Neural cell (in vitro differentiated cells): ENCODE measurements around the gene APH1A. TPM values are rescaled to one million over a fixed set of nuclear protein-coding genes. Genes with fewer than 3 reads are reported as not detected.

ENCODE experiments used
- H2AFZ ChIP-seq: fragments of 200-600, 300-800 bp; sonication (generic), shearing (Covaris generic); 2 replicates; pipeline ENCODE4 v1.6.0; 2014; ENCODE audit warnings: low read depth, mild to moderate bottlenecking, antibody characterized with exemption, low read length, moderate library complexity
- H3F3A ChIP-seq: fragments of 200-600 bp; shearing (Covaris generic); 2 replicates; pipeline ENCODE4 v1.6.1; 2016; ENCODE audit warnings: mild to moderate bottlenecking, moderate library complexity, mixed read lengths, antibody characterized with exemption, low read length; ENCODE audit not compliant: insufficient read depth, poor library complexity, severe bottlenecking
- H3K27ac ChIP-seq: fragments of 200-600, 300-800 bp; sonication (generic), shearing (Covaris generic); 2 replicates; pipeline ENCODE4 v1.5.1; 2014; ENCODE audit warnings: mild to moderate bottlenecking, low read length, moderate library complexity
- H3K27me3 ChIP-seq: fragments of 300-800, 200-600 bp; sonication (generic), shearing (Covaris generic); 2 replicates; pipeline ENCODE4 v1.6.0; 2014; ENCODE audit warnings: mild to moderate bottlenecking, low read depth, low read length, moderate library complexity; ENCODE audit not compliant: insufficient read depth
- H3K36me3 ChIP-seq: fragments of 300-800, 200-600 bp; sonication (generic), shearing (Covaris generic); 2 replicates; pipeline ENCODE4 v1.5.1; 2014; ENCODE audit warnings: mild to moderate bottlenecking, antibody characterized with exemption, low read length, moderate library complexity; ENCODE audit not compliant: insufficient read depth
- H3K4me2 ChIP-seq: fragments of 300-800, 200-600 bp; sonication (generic), shearing (Covaris generic); 2 replicates; pipeline ENCODE4 v1.6.0; 2014; ENCODE audit warnings: mild to moderate bottlenecking, low read length
- H3K4me3 ChIP-seq: fragments of 300-800, 200-600 bp; sonication (generic), shearing (Covaris generic); 2 replicates; pipeline ENCODE4 v1.5.1; 2014; ENCODE audit warnings: mild to moderate bottlenecking, low read length, moderate library complexity
- H3K79me2 ChIP-seq: fragments of 200-600 bp; shearing (Covaris generic); replicated peaks from 2 replicates; pipeline ENCODE4 v1.6.0; 2014; ENCODE audit warnings: mild to moderate bottlenecking, low read length, moderate library complexity; ENCODE audit not compliant: insufficient read depth
- H3K9ac ChIP-seq: fragments of 300-800, 200-600 bp; sonication (generic), shearing (Covaris generic); 2 replicates; pipeline ENCODE4 v1.6.1; 2016; ENCODE audit warnings: mild to moderate bottlenecking, low read length, mixed read lengths
- H3K9me2 ChIP-seq: fragments of 200-600 bp; shearing (Covaris generic); 2 replicates; pipeline ENCODE4 v1.6.1; 2016; ENCODE audit warnings: mild to moderate bottlenecking, low read length, mixed read lengths; ENCODE audit not compliant: insufficient read depth
- H3K9me3 ChIP-seq: fragments of 200-600, 300-800 bp; sonication (generic), shearing (Covaris generic); 2 replicates; pipeline ENCODE4 v1.6.1; 2016; ENCODE audit warnings: mild to moderate bottlenecking, mixed run types, low read length, moderate library complexity, mixed read lengths
- H4K20me1 ChIP-seq: fragments of 200-600 bp; shearing (Covaris generic); 2 replicates; pipeline ENCODE4 v1.6.1; 2016; ENCODE audit warnings: mild to moderate bottlenecking, mixed run types; ENCODE audit not compliant: insufficient read depth
- CTCF ChIP-seq: fragments of 450-650 bp; IDR thresholded peaks from 2 replicates; pipeline ENCODE4 v1.5.1; 2014; ENCODE audit warnings: antibody characterized with exemption, mild to moderate bottlenecking, moderate library complexity; ENCODE audit not compliant: poor library complexity, severe bottlenecking
- EP300 ChIP-seq: fragments of 450-650 bp; conservative IDR thresholded peaks from 2 replicates; pipeline ENCODE4 v1.6.1; 2014; ENCODE audit warnings: antibody characterized with exemption, mild to moderate bottlenecking, moderate library complexity; ENCODE audit not compliant: poor library complexity, severe bottlenecking
- EZH2 ChIP-seq: fragments of 200-600, 300-800 bp; shearing (Covaris generic), sonication (generic); IDR thresholded peaks from 2 replicates; pipeline ENCODE4 v1.6.1; 2014; ENCODE audit warnings: antibody characterized with exemption, low read length, borderline replicate concordance, mild to moderate bottlenecking; ENCODE audit not compliant: insufficient read depth, poor library complexity, severe bottlenecking
- MXI1 ChIP-seq: fragments of 450-650 bp; conservative IDR thresholded peaks from 2 replicates; pipeline ENCODE4 v1.6.1; 2014; ENCODE audit warnings: antibody characterized with exemption, mild to moderate bottlenecking; ENCODE audit not compliant: poor library complexity, severe bottlenecking
- POLR2AphosphoS5 ChIP-seq: IDR thresholded peaks from 2 replicates; pipeline ENCODE4 v1.6.1; 2012
- RAD21 ChIP-seq: fragments of 450-650 bp; conservative IDR thresholded peaks from 2 replicates; pipeline ENCODE4 v1.6.1; 2014; ENCODE audit warnings: antibody characterized with exemption, mild to moderate bottlenecking, moderate library complexity
- REST ChIP-seq: IDR thresholded peaks from 2 replicates; pipeline ENCODE4 v1.6.1; 2012; ENCODE audit warnings: borderline replicate concordance
- SMC3 ChIP-seq: fragments of 450-650 bp; conservative IDR thresholded peaks from 2 replicates; pipeline ENCODE4 v1.6.1; 2014; ENCODE audit warnings: antibody characterized with exemption, mild to moderate bottlenecking, moderate library complexity; ENCODE audit not compliant: poor library complexity
- TAF1 ChIP-seq: IDR thresholded peaks from 2 replicates; pipeline ENCODE4 v1.6.1; 2012; ENCODE audit warnings: low read depth
- polyA plus RNA-seq: library from polyadenylated mRNA; depleted of rRNA; stranded (reverse); fragments of >200 nt; gene quantifications from 2 replicates; pipeline ENCODE4 v1.2.3, GENCODE V29; 2014

APH1A gene
- polyA plus RNA-seq, 1 donor from 2014 or later = 167 TPM

DNA sequence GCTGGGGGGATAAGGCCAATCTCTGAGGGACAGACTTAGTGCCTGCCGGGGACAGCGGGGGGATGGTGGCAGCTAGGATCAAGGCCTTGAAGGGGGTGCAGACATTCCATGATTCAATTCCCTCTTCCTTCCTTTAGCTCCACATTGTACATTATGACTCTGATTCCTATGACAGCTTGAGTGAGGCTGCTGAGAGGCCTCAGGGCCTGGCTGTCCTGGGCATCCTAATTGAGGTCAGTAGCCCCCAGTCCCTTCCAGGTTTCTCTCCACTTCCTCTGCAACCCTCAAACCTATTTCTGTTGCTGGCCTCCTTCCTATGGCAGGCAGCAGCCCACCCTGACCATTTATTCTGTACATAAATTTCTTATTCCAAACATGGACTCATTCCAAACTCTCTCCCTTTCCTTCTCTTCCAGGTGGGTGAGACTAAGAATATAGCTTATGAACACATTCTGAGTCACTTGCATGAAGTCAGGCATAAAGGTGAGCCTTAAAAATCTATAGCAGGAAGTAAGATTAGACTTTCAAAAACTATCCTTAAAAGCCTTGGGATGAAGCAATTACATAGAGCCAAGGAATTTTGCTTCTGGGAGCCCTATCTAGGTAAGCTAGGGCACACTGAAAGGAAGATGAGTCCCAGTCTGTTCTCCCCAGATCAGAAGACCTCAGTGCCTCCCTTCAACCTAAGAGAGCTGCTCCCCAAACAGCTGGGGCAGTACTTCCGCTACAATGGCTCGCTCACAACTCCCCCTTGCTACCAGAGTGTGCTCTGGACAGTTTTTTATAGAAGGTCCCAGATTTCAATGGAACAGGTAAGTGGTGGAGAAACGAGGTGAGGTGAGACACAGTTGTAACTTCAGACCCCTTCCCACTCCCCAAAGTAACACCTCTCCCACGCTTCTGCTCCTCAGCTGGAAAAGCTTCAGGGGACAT is 6.2 kb downstream of the APH1A start:
- Histone ChIP-seq H3K27ac (no peak overlapping the region), H3K36me3 (no peaks in the 10 kb centered on the region)

DNA sequence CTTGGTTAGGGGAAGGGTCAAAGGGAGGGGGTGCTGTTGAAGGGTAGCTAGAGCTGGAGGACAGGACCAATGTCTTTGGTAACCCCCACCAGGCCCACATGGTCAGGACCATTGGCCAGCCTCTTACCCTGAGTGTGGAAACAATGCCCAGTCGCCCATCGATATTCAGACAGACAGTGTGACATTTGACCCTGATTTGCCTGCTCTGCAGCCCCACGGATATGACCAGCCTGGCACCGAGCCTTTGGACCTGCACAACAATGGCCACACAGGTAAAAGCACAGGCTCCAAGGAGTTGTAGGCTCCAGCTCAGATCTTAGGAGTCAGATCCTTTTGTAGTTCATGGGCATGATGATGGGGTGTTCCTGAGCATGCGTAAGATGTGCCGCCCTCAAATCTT is 7.4 kb downstream of the APH1A start:
- no peak for TF ChIP-seq SMC3
- Histone ChIP-seq H4K20me1 (no peaks in the 10 kb centered on the region), H3K27ac (no peak overlapping the region)

More for the DNA sequence above, 6.2 kb downstream of the APH1A start:
- Histone ChIP-seq H3K9me3 (no peaks in the 10 kb centered on the region), H3K4me3 (no peak overlapping the region), H3F3A (no peaks in the 10 kb centered on the region), H3K4me2 (no peak overlapping the region), H3K9ac (no peak overlapping the region), H2AFZ (no peak overlapping the region), H3K79me2 (peaks cover 7% of the 10 kb centered on the region), H3K9me2 (no peaks in the 10 kb centered on the region), H4K20me1 (no peaks in the 10 kb centered on the region), H3K27me3 (no peaks in the 10 kb centered on the region)
- TF ChIP-seq SMC3 (no peak), CTCF (no peak), EZH2 (no peak)

DNA sequence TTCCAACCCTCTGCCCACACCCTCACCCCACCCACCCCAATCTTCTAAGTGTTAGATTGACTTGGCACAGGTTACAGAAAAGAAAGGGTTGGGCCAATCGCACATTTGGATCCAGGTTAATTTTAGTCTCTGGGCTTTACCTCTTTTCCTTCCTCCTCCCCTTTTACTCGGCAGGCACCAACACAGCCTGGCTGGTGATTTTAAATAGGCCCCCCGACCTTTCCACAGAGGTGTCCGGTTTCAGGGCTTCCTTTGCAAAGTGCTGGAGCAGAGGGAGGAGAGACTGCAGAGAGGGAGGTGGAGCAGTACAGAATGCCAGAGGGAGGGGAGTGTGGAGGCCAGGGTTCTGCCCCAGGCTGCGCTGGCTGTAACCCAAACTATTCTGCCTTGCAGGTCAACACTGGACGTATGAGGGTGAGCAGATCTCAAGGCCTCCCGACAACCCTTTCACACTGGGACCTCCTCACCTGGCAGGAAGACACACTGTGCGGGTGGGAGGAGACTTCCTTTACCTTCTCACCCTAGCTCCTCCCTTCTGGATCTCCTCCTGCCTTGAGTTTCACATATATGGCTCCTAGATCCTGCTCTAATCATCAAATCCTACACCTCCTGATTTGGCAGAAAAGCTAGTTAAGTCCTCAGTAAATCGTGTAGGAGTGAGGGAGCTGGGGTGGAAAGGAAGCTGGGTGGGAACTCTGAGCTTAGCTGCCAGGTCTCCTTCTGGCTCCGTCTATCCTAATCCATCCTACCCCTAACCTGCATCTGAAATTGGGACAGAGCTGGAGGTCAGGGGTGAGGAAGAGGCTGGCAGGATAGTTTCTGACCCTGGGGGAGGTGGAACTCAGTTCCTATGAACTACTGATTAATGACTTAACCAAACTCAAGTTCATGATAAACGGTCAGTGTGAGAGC is 8.8 kb downstream of the APH1A start:
- no peak overlapping the region for H3K4me3 ChIP-seq
- no peak overlapping the region for H3K27ac ChIP-seq
- no peaks in the 10 kb centered on the region for H3K27me3 ChIP-seq
- no peak overlapping the region for H3K4me2 ChIP-seq
- H3K36me3 ChIP-seq = no peaks in the 10 kb centered on the region
- no peaks in the 10 kb centered on the region for H3F3A ChIP-seq
- H3K9ac ChIP-seq = no peak overlapping the region
- H2AFZ ChIP-seq = no peak overlapping the region
- H3K9me2 ChIP-seq = no peaks in the 10 kb centered on the region
- no peaks in the 10 kb centered on the region for H4K20me1 ChIP-seq
- TF ChIP-seq REST (no peak), EP300 (no peak), POLR2AphosphoS5 (no peak), SMC3 (no peak), EZH2 (no peak), CTCF (no peak), MXI1 (no peak), RAD21 (no peak), TAF1 (no peak)
- no peaks in the 10 kb centered on the region for H3K79me2 ChIP-seq
- H3K9me3 ChIP-seq = no peaks in the 10 kb centered on the region

More for the DNA sequence above, 7.4 kb downstream of the APH1A start:
- no peaks in the 10 kb centered on the region for H3K36me3 ChIP-seq
- H3K79me2 ChIP-seq = no peaks in the 10 kb centered on the region
- H3K9me2 ChIP-seq = no peaks in the 10 kb centered on the region
- H3K27me3 ChIP-seq = no peaks in the 10 kb centered on the region
- H3K4me2 ChIP-seq = no peak overlapping the region
- no peak overlapping the region for H3K4me3 ChIP-seq
- no peak overlapping the region for H2AFZ ChIP-seq
- H3K9ac ChIP-seq = no peak overlapping the region
- no peaks in the 10 kb centered on the region for H3K9me3 ChIP-seq
- H3F3A ChIP-seq = no peaks in the 10 kb centered on the region
